ES-I3 (cell line): Measurements from ENCODE around the gene TXLNB.

Experiments used
- H3K36me3 ChIP-seq: 2 replicates; pipeline ENCODE4 v1.6.1; 2013; ENCODE audit warnings: mild to moderate bottlenecking, low read length, control low read depth, moderate library complexity; ENCODE audit not compliant: insufficient read depth
- H3K4me1 ChIP-seq: 2 replicates; pipeline ENCODE4 v1.6.1; 2013; ENCODE audit warnings: mild to moderate bottlenecking, control low read depth, low read length; ENCODE audit not compliant: insufficient read depth
- H3K9ac ChIP-seq: 2 replicates; pipeline ENCODE4 v1.6.1; 2013; ENCODE audit warnings: low read depth, mild to moderate bottlenecking, low read length, moderate library complexity
- H3K9me3 ChIP-seq: 2 replicates; pipeline ENCODE4 v1.6.1; 2013; ENCODE audit warnings: mild to moderate bottlenecking, low read length, moderate library complexity; ENCODE audit not compliant: control insufficient read depth, insufficient read depth

Gene TXLNB

DNA sequence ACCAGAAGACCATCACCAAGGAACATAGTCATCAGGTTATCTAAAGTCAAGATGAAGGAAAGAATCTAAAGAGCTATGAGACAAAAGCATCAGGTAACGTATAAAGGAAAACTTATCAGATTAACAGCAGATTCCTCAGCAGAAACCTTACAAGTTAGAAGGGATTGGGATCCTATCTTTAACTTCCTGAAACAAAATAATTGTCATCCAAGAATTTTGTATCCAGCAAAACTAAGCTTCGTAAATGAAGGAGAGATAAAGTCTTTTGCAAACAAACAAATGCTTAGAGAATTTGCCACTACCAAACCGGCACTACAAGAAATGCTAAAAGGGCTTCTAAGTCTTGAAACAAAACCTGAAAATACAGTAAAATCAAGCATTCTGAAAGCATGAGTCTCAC is 86.0 kb downstream of the TXLNB start:
- Histone ChIP-seq H3K9ac (no peak overlapping the region), H3K4me1 (no peaks in the 10 kb centered on the region), H3K36me3 (no peaks in the 10 kb centered on the region), H3K9me3 (peaks cover 10% of the 10 kb centered on the region)

DNA sequence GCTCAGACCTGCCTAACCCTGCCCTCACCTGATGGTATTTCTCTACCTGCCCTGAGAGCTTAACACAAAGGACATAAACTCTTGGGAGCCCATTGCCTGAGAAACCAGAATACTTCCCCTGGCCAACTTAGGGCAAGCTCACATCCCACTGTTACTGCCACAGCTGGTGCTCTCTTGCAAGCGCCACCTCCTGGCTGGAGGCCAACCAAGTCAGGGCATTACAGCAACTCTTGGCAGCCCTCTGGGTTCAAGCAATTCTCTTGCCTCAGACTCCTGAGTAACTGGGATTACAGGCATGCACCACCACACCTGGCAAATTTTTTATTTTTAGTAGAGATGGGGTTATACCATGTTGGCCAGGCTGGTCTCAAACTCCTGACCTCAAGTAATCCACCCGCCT is 86.8 kb downstream of the TXLNB start:
- Histone ChIP-seq H3K4me1 (no peaks in the 10 kb centered on the region), H3K9ac (no peak overlapping the region), H3K36me3 (no peaks in the 10 kb centered on the region), H3K9me3 (peaks cover 10% of the 10 kb centered on the region)

DNA sequence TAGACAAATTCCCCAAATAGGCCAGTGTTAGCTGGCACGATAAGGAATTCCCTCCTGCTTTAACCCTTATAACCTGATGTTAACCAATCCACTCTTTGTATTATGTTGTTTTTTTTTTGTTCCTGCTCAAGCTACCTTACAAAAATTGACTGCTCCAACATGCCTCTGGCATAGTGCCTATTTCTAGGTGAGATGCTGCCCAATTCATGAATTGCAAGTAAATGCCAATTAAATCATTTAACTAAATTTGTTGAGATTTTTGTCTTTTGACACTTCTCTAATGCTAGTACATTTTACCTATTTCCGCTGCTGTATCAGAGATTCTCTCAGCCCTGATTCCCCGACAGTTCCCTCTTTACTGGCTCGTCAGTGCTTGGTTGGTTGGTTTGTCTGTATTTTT is 90.4 kb downstream of the TXLNB start:
- no peaks in the 10 kb centered on the region for H3K36me3 ChIP-seq
- no peak overlapping the region for H3K9ac ChIP-seq
- no peaks in the 10 kb centered on the region for H3K4me1 ChIP-seq

DNA sequence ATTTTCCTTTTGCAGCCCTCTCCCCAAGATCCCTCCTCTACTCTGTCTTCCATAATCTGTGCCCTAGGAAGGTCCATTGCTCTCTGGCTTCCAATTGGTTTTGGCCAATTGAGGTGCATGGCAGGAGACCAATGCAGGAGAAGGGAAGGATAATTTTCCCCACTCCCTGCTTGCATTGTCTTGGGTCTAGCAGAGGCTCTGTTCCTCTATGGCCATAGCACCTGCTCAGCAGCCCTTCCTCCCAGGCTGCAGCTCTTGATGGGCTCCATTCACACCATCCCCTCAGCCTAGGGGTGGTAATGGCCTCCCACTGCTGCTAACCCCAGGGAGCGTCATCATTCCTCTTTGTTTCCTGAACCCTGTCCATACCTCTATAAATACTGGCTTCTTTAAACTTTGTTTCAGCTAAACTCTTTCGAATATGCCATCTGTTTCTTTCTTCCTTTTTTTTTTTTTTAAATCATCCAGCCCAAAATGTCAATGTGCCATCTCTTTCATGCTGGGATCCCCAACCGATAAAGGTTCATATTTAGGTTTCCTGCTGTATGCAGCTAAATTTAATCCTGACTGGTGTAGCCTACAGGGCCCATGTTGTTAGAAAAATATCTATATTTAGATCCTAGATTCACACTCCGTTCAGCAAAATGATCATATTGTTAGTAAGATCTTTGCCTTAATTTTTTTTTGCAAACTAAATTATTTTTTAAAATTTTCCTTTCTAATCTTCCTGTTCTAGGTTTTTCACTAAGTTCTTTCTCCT is 93.1 kb downstream of the TXLNB start:
- Histone ChIP-seq H3K4me1 (no peaks in the 10 kb centered on the region), H3K36me3 (no peaks in the 10 kb centered on the region), H3K9ac (no peak overlapping the region), H3K9me3 (peaks cover 9% of the 10 kb centered on the region)

More for the DNA sequence above, 90.4 kb downstream of the TXLNB start:
- peaks cover 7% of the 10 kb centered on the region for H3K9me3 ChIP-seq

DNA sequence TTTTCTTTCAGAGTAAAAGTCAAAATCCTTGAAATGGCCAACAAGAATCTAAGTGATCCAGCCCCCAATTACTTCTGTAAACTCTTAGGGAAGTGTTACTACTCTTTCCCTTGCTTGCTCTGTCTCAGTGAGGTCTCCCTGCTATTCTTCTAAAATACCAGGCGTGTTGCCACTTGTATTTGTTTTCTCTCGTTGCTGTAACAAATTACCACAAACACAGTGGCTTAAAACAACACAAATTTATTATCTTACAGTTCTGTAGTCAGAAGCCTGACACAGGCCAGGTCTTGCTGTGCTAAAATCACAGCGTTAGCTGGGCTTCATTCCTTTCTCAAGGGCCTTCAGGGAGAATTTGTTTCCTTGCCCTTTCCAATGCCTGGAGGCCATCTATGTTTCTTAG is 97.1 kb downstream of the TXLNB start:
- Histone ChIP-seq H3K36me3 (no peaks in the 10 kb centered on the region), H3K4me1 (no peaks in the 10 kb centered on the region), H3K9me3 (peaks cover 2% of the 10 kb centered on the region; the same call in 1 of the 2 replicates), H3K9ac (no peak overlapping the region)
